Neural cell (in vitro differentiated cells): ENCODE data around the gene TULP4. TPM values are rescaled to one million over a fixed set of nuclear protein-coding genes. Genes with fewer than 3 reads are reported as not detected.

Experiments
- H2AFZ ChIP-seq: fragments of 200-600, 300-800 bp; sonication (generic), shearing (Covaris generic); 2 replicates; pipeline ENCODE4 v1.6.0; 2014; ENCODE audit warnings: low read depth, mild to moderate bottlenecking, antibody characterized with exemption, low read length, moderate library complexity
- H3F3A ChIP-seq: fragments of 200-600 bp; shearing (Covaris generic); 2 replicates; pipeline ENCODE4 v1.6.1; 2016; ENCODE audit warnings: mild to moderate bottlenecking, moderate library complexity, mixed read lengths, antibody characterized with exemption, low read length; ENCODE audit not compliant: insufficient read depth, poor library complexity, severe bottlenecking
- H3K27ac ChIP-seq: fragments of 200-600, 300-800 bp; sonication (generic), shearing (Covaris generic); 2 replicates; pipeline ENCODE4 v1.5.1; 2014; ENCODE audit warnings: mild to moderate bottlenecking, low read length, moderate library complexity
- H3K27me3 ChIP-seq: fragments of 300-800, 200-600 bp; sonication (generic), shearing (Covaris generic); 2 replicates; pipeline ENCODE4 v1.6.0; 2014; ENCODE audit warnings: mild to moderate bottlenecking, low read depth, low read length, moderate library complexity; ENCODE audit not compliant: insufficient read depth
- H3K36me3 ChIP-seq: fragments of 300-800, 200-600 bp; sonication (generic), shearing (Covaris generic); 2 replicates; pipeline ENCODE4 v1.5.1; 2014; ENCODE audit warnings: mild to moderate bottlenecking, antibody characterized with exemption, low read length, moderate library complexity; ENCODE audit not compliant: insufficient read depth
- H3K4me2 ChIP-seq: fragments of 300-800, 200-600 bp; sonication (generic), shearing (Covaris generic); 2 replicates; pipeline ENCODE4 v1.6.0; 2014; ENCODE audit warnings: mild to moderate bottlenecking, low read length
- H3K4me3 ChIP-seq: fragments of 300-800, 200-600 bp; sonication (generic), shearing (Covaris generic); 2 replicates; pipeline ENCODE4 v1.5.1; 2014; ENCODE audit warnings: mild to moderate bottlenecking, low read length, moderate library complexity
- H3K79me2 ChIP-seq: fragments of 200-600 bp; shearing (Covaris generic); replicated peaks from 2 replicates; pipeline ENCODE4 v1.6.0; 2014; ENCODE audit warnings: mild to moderate bottlenecking, low read length, moderate library complexity; ENCODE audit not compliant: insufficient read depth
- H3K9ac ChIP-seq: fragments of 300-800, 200-600 bp; sonication (generic), shearing (Covaris generic); 2 replicates; pipeline ENCODE4 v1.6.1; 2016; ENCODE audit warnings: mild to moderate bottlenecking, low read length, mixed read lengths
- H3K9me2 ChIP-seq: fragments of 200-600 bp; shearing (Covaris generic); 2 replicates; pipeline ENCODE4 v1.6.1; 2016; ENCODE audit warnings: mild to moderate bottlenecking, low read length, mixed read lengths; ENCODE audit not compliant: insufficient read depth
- H3K9me3 ChIP-seq: fragments of 200-600, 300-800 bp; sonication (generic), shearing (Covaris generic); 2 replicates; pipeline ENCODE4 v1.6.1; 2016; ENCODE audit warnings: mild to moderate bottlenecking, mixed run types, low read length, moderate library complexity, mixed read lengths
- H4K20me1 ChIP-seq: fragments of 200-600 bp; shearing (Covaris generic); 2 replicates; pipeline ENCODE4 v1.6.1; 2016; ENCODE audit warnings: mild to moderate bottlenecking, mixed run types; ENCODE audit not compliant: insufficient read depth
- EP300 ChIP-seq: fragments of 450-650 bp; conservative IDR thresholded peaks from 2 replicates; pipeline ENCODE4 v1.6.1; 2014; ENCODE audit warnings: antibody characterized with exemption, mild to moderate bottlenecking, moderate library complexity; ENCODE audit not compliant: poor library complexity, severe bottlenecking
- EZH2 ChIP-seq: fragments of 200-600, 300-800 bp; shearing (Covaris generic), sonication (generic); IDR thresholded peaks from 2 replicates; pipeline ENCODE4 v1.6.1; 2014; ENCODE audit warnings: antibody characterized with exemption, low read length, borderline replicate concordance, mild to moderate bottlenecking; ENCODE audit not compliant: insufficient read depth, poor library complexity, severe bottlenecking
- MXI1 ChIP-seq: fragments of 450-650 bp; conservative IDR thresholded peaks from 2 replicates; pipeline ENCODE4 v1.6.1; 2014; ENCODE audit warnings: antibody characterized with exemption, mild to moderate bottlenecking; ENCODE audit not compliant: poor library complexity, severe bottlenecking
- POLR2AphosphoS5 ChIP-seq: IDR thresholded peaks from 2 replicates; pipeline ENCODE4 v1.6.1; 2012
- RAD21 ChIP-seq: fragments of 450-650 bp; conservative IDR thresholded peaks from 2 replicates; pipeline ENCODE4 v1.6.1; 2014; ENCODE audit warnings: antibody characterized with exemption, mild to moderate bottlenecking, moderate library complexity
- SMC3 ChIP-seq: fragments of 450-650 bp; conservative IDR thresholded peaks from 2 replicates; pipeline ENCODE4 v1.6.1; 2014; ENCODE audit warnings: antibody characterized with exemption, mild to moderate bottlenecking, moderate library complexity; ENCODE audit not compliant: poor library complexity
- TAF1 ChIP-seq: IDR thresholded peaks from 2 replicates; pipeline ENCODE4 v1.6.1; 2012; ENCODE audit warnings: low read depth
- polyA plus RNA-seq: library from polyadenylated mRNA; depleted of rRNA; stranded (reverse); fragments of >200 nt; gene quantifications from 2 replicates; pipeline ENCODE4 v1.2.3, GENCODE V29; 2014
- TF ChIP-seq, protein P1 (sequence below): fragments of 450-650 bp; IDR thresholded peaks from 2 replicates; pipeline ENCODE4 v1.5.1; 2014; ENCODE audit warnings: antibody characterized with exemption, mild to moderate bottlenecking, moderate library complexity; ENCODE audit not compliant: poor library complexity, severe bottlenecking
- TF ChIP-seq, protein P2 (sequence below): IDR thresholded peaks from 2 replicates; pipeline ENCODE4 v1.6.1; 2012; ENCODE audit warnings: borderline replicate concordance

TULP4 gene
- polyA plus RNA-seq, 1 donor from 2014 or later, result 30.6 TPM

- Histone ChIP-seq H3K9ac (no peak overlapping the region), H3K4me3 (no peak overlapping the region), H3K36me3 (no peaks in the 10 kb centered on the region), H3K27ac (no peak overlapping the region), H2AFZ (no peak overlapping the region), H3K79me2 (peaks cover 39% of the 10 kb centered on the region), H4K20me1 (no peaks in the 10 kb centered on the region), H3K9me3 (no peaks in the 10 kb centered on the region), H3F3A (no peaks in the 10 kb centered on the region), H3K9me2 (no peaks in the 10 kb centered on the region), H3K27me3 (no peaks in the 10 kb centered on the region), H3K4me2 (no peak overlapping the region)
- TF ChIP-seq TAF1, result no peak
- no peak for TF ChIP-seq RAD21
- no peak for TF ChIP-seq SMC3
- no peak for TF ChIP-seq MXI1
- TF ChIP-seq, protein P1, sequence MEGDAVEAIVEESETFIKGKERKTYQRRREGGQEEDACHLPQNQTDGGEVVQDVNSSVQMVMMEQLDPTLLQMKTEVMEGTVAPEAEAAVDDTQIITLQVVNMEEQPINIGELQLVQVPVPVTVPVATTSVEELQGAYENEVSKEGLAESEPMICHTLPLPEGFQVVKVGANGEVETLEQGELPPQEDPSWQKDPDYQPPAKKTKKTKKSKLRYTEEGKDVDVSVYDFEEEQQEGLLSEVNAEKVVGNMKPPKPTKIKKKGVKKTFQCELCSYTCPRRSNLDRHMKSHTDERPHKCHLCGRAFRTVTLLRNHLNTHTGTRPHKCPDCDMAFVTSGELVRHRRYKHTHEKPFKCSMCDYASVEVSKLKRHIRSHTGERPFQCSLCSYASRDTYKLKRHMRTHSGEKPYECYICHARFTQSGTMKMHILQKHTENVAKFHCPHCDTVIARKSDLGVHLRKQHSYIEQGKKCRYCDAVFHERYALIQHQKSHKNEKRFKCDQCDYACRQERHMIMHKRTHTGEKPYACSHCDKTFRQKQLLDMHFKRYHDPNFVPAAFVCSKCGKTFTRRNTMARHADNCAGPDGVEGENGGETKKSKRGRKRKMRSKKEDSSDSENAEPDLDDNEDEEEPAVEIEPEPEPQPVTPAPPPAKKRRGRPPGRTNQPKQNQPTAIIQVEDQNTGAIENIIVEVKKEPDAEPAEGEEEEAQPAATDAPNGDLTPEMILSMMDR, result no peak
- TF ChIP-seq EP300, result no peak
Measured at GRCh38 chr6:158270389-158271127, 41.7 kb upstream of the TULP4 start.

GRCh38 chr6:158272324-158272723, 39.9 kb upstream of the TULP4 start:
- no peaks in the 10 kb centered on the region for H3K9me3 ChIP-seq
- H3K9ac ChIP-seq, result no peak overlapping the region
- no peaks in the 10 kb centered on the region for H4K20me1 ChIP-seq
- no peaks in the 10 kb centered on the region for H3K36me3 ChIP-seq
- no peak overlapping the region for H3K4me3 ChIP-seq
- H3F3A ChIP-seq, result no peaks in the 10 kb centered on the region
- H3K79me2 ChIP-seq, result peaks cover 26% of the 10 kb centered on the region
- H2AFZ ChIP-seq, result no peak overlapping the region
- TF ChIP-seq MXI1, result no peak
- no peak for TF ChIP-seq EZH2
- TF ChIP-seq SMC3, result no peak
- no peak for TF ChIP-seq POLR2AphosphoS5
- TF ChIP-seq TAF1, result no peak
- no peak for TF ChIP-seq EP300
- TF ChIP-seq, protein P2, sequence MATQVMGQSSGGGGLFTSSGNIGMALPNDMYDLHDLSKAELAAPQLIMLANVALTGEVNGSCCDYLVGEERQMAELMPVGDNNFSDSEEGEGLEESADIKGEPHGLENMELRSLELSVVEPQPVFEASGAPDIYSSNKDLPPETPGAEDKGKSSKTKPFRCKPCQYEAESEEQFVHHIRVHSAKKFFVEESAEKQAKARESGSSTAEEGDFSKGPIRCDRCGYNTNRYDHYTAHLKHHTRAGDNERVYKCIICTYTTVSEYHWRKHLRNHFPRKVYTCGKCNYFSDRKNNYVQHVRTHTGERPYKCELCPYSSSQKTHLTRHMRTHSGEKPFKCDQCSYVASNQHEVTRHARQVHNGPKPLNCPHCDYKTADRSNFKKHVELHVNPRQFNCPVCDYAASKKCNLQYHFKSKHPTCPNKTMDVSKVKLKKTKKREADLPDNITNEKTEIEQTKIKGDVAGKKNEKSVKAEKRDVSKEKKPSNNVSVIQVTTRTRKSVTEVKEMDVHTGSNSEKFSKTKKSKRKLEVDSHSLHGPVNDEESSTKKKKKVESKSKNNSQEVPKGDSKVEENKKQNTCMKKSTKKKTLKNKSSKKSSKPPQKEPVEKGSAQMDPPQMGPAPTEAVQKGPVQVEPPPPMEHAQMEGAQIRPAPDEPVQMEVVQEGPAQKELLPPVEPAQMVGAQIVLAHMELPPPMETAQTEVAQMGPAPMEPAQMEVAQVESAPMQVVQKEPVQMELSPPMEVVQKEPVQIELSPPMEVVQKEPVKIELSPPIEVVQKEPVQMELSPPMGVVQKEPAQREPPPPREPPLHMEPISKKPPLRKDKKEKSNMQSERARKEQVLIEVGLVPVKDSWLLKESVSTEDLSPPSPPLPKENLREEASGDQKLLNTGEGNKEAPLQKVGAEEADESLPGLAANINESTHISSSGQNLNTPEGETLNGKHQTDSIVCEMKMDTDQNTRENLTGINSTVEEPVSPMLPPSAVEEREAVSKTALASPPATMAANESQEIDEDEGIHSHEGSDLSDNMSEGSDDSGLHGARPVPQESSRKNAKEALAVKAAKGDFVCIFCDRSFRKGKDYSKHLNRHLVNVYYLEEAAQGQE, result no peak
- no peak for TF ChIP-seq RAD21
- TF ChIP-seq, protein P1, result no peak
- no peak overlapping the region for H3K27ac ChIP-seq
- no peak overlapping the region for H3K4me2 ChIP-seq
- no peaks in the 10 kb centered on the region for H3K9me2 ChIP-seq
- no peaks in the 10 kb centered on the region for H3K27me3 ChIP-seq
